Osteoblast (primary cell): ENCODE measurements around the gene JARID2. TPM values are rescaled to one million over a fixed set of nuclear protein-coding genes. Genes with fewer than 3 reads are reported as not detected.

Experiments used
- DNase-seq: peaks from one replicate; pipeline ENCODE4 v3.0.0; 2011; ENCODE audit warnings: low spot score, mixed read lengths; ENCODE audit not compliant: insufficient read length; ENCODE audit errors: missing footprints
- H2AFZ ChIP-seq: 2 replicates; pipeline ENCODE4 v1.6.0; 2011; ENCODE audit warnings: mild to moderate bottlenecking, low read length
- H3K27ac ChIP-seq: 2 replicates; pipeline ENCODE4 v1.5.1; 2011; ENCODE audit warnings: mild to moderate bottlenecking, low read depth, low read length, moderate library complexity
- H3K27me3 ChIP-seq: 2 replicates; pipeline ENCODE4 v1.6.0; 2012; ENCODE audit warnings: mild to moderate bottlenecking, control low read depth, inconsistent platforms, low read length, moderate library complexity; ENCODE audit not compliant: insufficient read depth
- H3K36me3 ChIP-seq: 2 replicates; pipeline ENCODE4 v1.5.1; 2011; ENCODE audit warnings: mild to moderate bottlenecking, low read length, control low read depth, moderate library complexity; ENCODE audit not compliant: insufficient read depth
- H3K4me1 ChIP-seq: 2 replicates; pipeline ENCODE4 v1.5.1; 2011; ENCODE audit warnings: mild to moderate bottlenecking, low read length, control low read depth, moderate library complexity; ENCODE audit not compliant: insufficient read depth
- H3K4me2 ChIP-seq: 2 replicates; pipeline ENCODE4 v1.6.0; 2011; ENCODE audit warnings: mild to moderate bottlenecking, low read length; ENCODE audit not compliant: insufficient read depth
- H3K4me3 ChIP-seq: fragments of 200-600 bp; sonication (generic); 3 replicates; pipeline ENCODE4 v1.5.1; 2012; ENCODE audit warnings: mild to moderate bottlenecking, low read length, inconsistent platforms; ENCODE audit not compliant: insufficient read depth
- H3K79me2 ChIP-seq: 2 replicates; pipeline ENCODE4 v1.6.0; 2012; ENCODE audit warnings: mild to moderate bottlenecking, low read length, control low read depth, inconsistent platforms; ENCODE audit not compliant: insufficient read depth
- H3K9me3 ChIP-seq: 2 replicates; pipeline ENCODE4 v1.5.1; 2011; ENCODE audit warnings: low read depth, low read length, control low read depth
- H4K20me1 ChIP-seq: 2 replicates; pipeline ENCODE4 v1.6.0; 2012; ENCODE audit warnings: mild to moderate bottlenecking, low read length, control low read depth; ENCODE audit not compliant: insufficient read depth
- CTCF ChIP-seq: IDR thresholded peaks from 2 replicates; pipeline ENCODE4 v1.5.1; 2011; ENCODE audit warnings: mild to moderate bottlenecking, low read depth, low read length, moderate library complexity; ENCODE audit errors: extremely low read depth
- total RNA-seq: library from RNA; depleted of rRNA; stranded (reverse); fragments of >200 nt; gene quantifications from 2 replicates; pipeline ENCODE4 v1.2.3, GENCODE V29; 2012

The JARID2 gene
- total RNA-seq, 1 donor = 10.5 TPM

GRCh38 chr6:15316754-15317153, 70.9 kb downstream of the JARID2 start:
- H3K9me3 ChIP-seq = no peaks in the 10 kb centered on the region
- no peak overlapping the region for H3K4me2 ChIP-seq
- peaks cover 90% of the 10 kb centered on the region for H3K79me2 ChIP-seq
- peaks cover 4% of the 10 kb centered on the region for H4K20me1 ChIP-seq
- H3K27ac ChIP-seq = no peak overlapping the region
- no peak for TF ChIP-seq CTCF
- no peak overlapping the region for H2AFZ ChIP-seq
- no peak overlapping the region for H3K4me3 ChIP-seq
- H3K27me3 ChIP-seq = no peaks in the 10 kb centered on the region
- peaks cover 7% of the 10 kb centered on the region for H3K4me1 ChIP-seq
- no peaks in the 10 kb centered on the region for H3K36me3 ChIP-seq
- DNase-seq = no peak

- H4K20me1 ChIP-seq = peaks cover 8% of the 10 kb centered on the region
- no peaks in the 10 kb centered on the region for H3K9me3 ChIP-seq
- no peaks in the 10 kb centered on the region for H3K36me3 ChIP-seq
- no peak for DNase-seq
- peaks cover 7% of the 10 kb centered on the region for H3K4me1 ChIP-seq
- H3K4me3 ChIP-seq = no peak overlapping the region
- H2AFZ ChIP-seq = no peak overlapping the region
- no peak overlapping the region for H3K4me2 ChIP-seq
- TF ChIP-seq CTCF = no peak
- no peaks in the 10 kb centered on the region for H3K27me3 ChIP-seq
- H3K27ac ChIP-seq = no peak overlapping the region
- peaks cover 92% of the 10 kb centered on the region for H3K79me2 ChIP-seq
These were observed 71.4 kb downstream of the JARID2 start for GRCh38 chr6:15317251-15317650.

GRCh38 chr6:15317934-15318902, 72.3 kb downstream of the JARID2 start:
- H3K27me3 ChIP-seq = no peaks in the 10 kb centered on the region
- no peak for TF ChIP-seq CTCF
- no peaks in the 10 kb centered on the region for H3K36me3 ChIP-seq
- DNase-seq = peak; percentile 30
- H4K20me1 ChIP-seq = peaks cover 15% of the 10 kb centered on the region
- no peaks in the 10 kb centered on the region for H3K9me3 ChIP-seq
- H2AFZ ChIP-seq = no peak overlapping the region
- H3K79me2 ChIP-seq = peaks cover 92% of the 10 kb centered on the region
- H3K4me2 ChIP-seq = no peak overlapping the region
- no peak overlapping the region for H3K4me3 ChIP-seq
- no peak overlapping the region for H3K27ac ChIP-seq
- H3K4me1 ChIP-seq = peaks cover 10% of the 10 kb centered on the region

GRCh38 chr6:15319677-15320076, 73.8 kb downstream of the JARID2 start:
- Histone ChIP-seq H3K4me2 (no peak overlapping the region), H2AFZ (no peak overlapping the region), H3K27ac (no peak overlapping the region), H3K36me3 (no peaks in the 10 kb centered on the region), H3K9me3 (no peaks in the 10 kb centered on the region), H3K4me1 (peaks cover 12% of the 10 kb centered on the region), H3K4me3 (no peak overlapping the region), H3K79me2 (peaks cover 87% of the 10 kb centered on the region), H4K20me1 (peaks cover 18% of the 10 kb centered on the region), H3K27me3 (no peaks in the 10 kb centered on the region)
- DNase-seq = no peak
- TF ChIP-seq CTCF = no peak
